Stimulated activated effector memory CD8-positive, alpha-beta T cell treated with anti-CD3 and anti-CD28 coated beads, Interleukin-12 subunit alpha, Interleukin-12 subunit beta, amount 100 ng/mL, for 72 hours (primary cell): Measurements from ENCODE around the gene PTPRN2.
A peak's percentile ranks its signal among the peaks of the same experiment; 100 is the strongest.
"Not testable (repeated sequence)": the region's sequence is repeated elsewhere in the genome, so short reads cannot be mapped to it uniquely, and the experiment has no call there.

Experiments
- ATAC-seq: fragments of 150-1000 bp; cut with Tn5 transposase; 2 replicates; pipeline ENCODE4 v1.10.0; 2021
- DNase-seq, 2 donors: peaks; one replicate each; pipeline ENCODE4 v3.0.0; 2021 to 2022; ENCODE audit warnings: low spot score in 2 of 2
- H3K27ac Mint-ChIP-seq: one replicate; pipeline ENCODE4 v1.8.0; 2022; ENCODE audit warnings: mild to moderate bottlenecking, mixed read lengths
- H3K36me3 Mint-ChIP-seq: one replicate; pipeline ENCODE4 v1.8.0; 2022; ENCODE audit warnings: mild to moderate bottlenecking, mixed read lengths
- H3K4me1 Mint-ChIP-seq: one replicate; pipeline ENCODE4 v1.8.0; 2022; ENCODE audit warnings: mixed read lengths
- H3K4me3 Mint-ChIP-seq: one replicate; pipeline ENCODE4 v1.8.0; 2022; ENCODE audit warnings: mild to moderate bottlenecking, mixed read lengths
- H3K9me3 Mint-ChIP-seq: one replicate; pipeline ENCODE4 v1.8.0; 2022; ENCODE audit warnings: mixed read lengths

PTPRN2 gene

DNA sequence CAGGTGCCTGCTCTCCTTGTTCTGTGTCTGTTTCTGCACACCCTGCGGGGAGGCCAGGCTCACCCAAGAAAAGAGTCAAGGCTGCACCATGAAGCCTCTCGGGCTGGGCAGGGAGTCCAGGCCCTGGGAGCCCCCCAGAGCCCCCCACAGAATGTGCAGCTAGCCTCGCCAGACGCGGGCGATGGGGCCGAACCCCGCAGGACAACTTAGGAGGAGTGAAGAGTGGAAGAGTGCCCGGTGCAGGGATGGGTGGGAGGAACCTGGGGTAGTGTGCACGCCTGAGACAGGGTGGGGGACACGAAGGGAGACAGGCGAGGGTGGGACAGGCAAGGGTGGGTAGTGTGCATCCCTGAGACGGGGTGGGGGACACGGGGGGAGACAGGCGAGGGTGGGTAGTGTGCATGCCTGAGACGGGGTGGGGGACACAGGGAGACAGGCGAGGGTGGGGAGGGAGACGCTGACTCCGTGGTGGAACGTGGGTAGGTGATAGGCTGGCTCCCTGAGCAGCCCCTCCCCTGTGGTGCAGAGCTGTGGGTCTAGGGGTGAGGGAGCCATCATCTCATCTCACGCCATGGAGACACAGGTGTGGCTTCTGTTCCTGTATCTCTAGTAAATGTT is 635.5 kb downstream of the PTPRN2 start:
- ATAC-seq (no peak), DNase-seq (no peak)
- Mint-ChIP-seq H3K36me3 (no peaks in the 10 kb centered on the region), H3K27ac (no peak overlapping the region), H3K4me3 (no peak overlapping the region), H3K9me3 (peaks cover 3% of the 10 kb centered on the region), H3K4me1 (no peaks in the 10 kb centered on the region)

DNA sequence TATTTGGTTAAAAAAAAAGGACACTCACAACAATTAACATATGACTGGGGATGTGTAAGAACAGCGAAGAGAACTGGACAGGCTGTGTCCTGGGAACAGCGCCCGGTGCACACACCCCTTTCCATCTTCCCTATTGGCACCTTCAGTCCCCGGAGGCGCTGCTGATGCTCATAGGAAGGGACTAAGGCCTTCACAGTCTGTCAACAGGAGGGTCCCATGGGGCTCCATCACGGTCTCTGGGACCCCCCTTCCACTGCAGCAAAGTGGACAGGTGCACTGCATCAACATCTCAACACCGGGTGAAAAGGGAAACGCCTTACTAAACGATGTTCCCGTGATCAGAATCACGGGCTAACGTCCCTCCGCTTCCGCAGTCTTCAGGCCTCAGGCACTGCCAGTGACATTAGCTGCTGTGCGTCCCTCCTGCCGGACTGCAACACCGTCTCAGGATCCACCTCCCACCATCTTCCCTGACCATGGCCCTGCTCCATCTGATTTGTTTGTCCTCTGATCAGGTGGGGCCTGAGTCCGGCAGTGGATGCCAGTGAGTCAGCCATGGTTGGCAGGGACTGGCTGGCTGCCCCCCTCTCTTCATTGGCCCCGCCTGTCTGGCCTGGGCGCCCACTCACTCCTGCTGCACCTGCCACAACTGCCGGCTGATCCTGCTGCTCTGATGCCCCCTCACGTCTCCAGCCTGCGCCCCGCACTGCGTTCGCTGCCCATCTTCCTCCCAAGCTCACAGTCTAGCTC is 636.1 kb downstream of the PTPRN2 start:
- no peak for ATAC-seq

DNA sequence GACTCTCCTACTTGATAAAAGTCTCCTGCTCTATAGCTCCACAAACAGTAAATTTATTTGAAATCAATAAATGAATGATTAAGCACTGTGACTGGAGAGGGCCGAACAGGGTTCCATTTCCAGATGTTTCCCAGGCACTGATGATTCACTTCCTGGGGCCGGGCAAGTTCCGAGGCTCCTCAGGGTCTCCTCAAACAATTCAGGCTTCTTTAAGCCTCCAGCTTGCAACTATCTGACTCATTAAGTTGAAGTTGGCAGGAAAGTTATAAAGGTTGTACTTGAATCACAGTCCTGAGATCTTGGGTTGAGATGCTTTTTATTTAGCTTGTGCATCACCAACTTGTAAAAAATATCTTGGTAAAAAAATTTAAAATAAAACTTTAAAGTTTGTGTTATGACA is 637.9 kb downstream of the PTPRN2 start:
- H3K4me3 Mint-ChIP-seq, result no peak overlapping the region
- no peaks in the 10 kb centered on the region for H3K36me3 Mint-ChIP-seq
- no peaks in the 10 kb centered on the region for H3K4me1 Mint-ChIP-seq

More for the DNA sequence above, 636.1 kb downstream of the PTPRN2 start:
- Mint-ChIP-seq H3K9me3 (peaks cover 3% of the 10 kb centered on the region), H3K4me3 (no peak overlapping the region), H3K36me3 (no peaks in the 10 kb centered on the region), H3K4me1 (no peaks in the 10 kb centered on the region), H3K27ac (no peak overlapping the region)
- no peak for DNase-seq

DNA sequence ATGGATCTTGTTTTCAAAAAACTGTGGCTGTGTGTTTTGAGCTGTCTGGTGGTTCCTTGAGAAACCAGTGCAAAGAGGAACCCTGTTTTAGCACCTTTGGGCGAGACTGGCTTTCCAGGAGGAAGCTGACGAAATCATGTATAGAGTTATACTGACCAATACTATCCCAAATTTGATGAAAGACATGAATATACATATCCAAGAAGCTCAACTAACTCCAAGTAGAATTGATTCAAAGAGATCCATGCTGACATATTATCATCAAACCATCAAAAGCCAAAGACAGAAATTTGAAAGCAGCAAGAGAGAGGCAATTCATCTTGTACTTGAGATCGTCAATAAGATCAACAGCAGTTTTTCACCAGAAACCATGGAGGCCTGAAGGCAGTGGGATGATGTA is 640.1 kb downstream of the PTPRN2 start:
- H3K9me3 Mint-ChIP-seq, result peaks cover 8% of the 10 kb centered on the region
- no peaks in the 10 kb centered on the region for H3K36me3 Mint-ChIP-seq
- H3K4me1 Mint-ChIP-seq, result no peaks in the 10 kb centered on the region
- ATAC-seq, result no peak
- DNase-seq, result no peak
- no peak overlapping the region for H3K4me3 Mint-ChIP-seq
- H3K27ac Mint-ChIP-seq, result no peak overlapping the region

More for the DNA sequence above, 637.9 kb downstream of the PTPRN2 start:
- DNase-seq (no peak), ATAC-seq (no peak)
- peaks cover 8% of the 10 kb centered on the region for H3K9me3 Mint-ChIP-seq
- H3K27ac Mint-ChIP-seq, result no peak overlapping the region

DNA sequence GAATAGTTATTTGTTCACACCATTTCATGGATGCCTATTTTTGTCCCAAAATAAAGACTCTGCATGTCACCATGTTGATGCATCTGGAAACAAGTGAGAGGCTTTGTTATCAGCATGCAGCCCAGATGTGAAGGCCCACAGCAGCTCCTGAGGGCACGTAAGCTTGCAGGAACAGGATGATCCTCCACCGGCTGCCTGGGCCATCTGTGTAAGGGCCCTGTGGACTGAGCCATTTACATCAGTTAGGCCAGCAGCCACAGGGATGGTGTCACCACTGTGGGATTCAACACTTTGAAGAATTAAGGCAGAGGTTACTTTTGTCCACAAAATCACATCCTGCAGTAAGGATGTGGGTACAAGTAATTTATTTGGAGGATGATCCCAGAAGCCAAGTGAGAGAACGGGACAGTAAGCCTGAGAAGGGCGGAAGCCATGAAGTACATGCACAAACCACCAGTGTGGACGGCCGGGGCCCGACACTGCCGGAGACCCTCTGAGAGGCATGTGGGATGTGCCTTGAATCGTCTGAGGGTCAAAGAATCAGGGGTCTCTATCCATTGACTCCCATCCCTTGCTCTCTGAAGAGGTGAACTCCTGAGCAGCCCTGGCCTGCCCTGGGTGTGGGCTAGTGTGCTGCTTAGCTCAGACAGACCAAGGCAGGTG is 641.1 kb downstream of the PTPRN2 start:
- H3K27ac Mint-ChIP-seq, result no peak overlapping the region
- DNase-seq (no peak), ATAC-seq (no peak)
- no peaks in the 10 kb centered on the region for H3K36me3 Mint-ChIP-seq
- no peak overlapping the region for H3K4me3 Mint-ChIP-seq
- H3K4me1 Mint-ChIP-seq, result no peaks in the 10 kb centered on the region
- H3K9me3 Mint-ChIP-seq, result peaks cover 8% of the 10 kb centered on the region

DNA sequence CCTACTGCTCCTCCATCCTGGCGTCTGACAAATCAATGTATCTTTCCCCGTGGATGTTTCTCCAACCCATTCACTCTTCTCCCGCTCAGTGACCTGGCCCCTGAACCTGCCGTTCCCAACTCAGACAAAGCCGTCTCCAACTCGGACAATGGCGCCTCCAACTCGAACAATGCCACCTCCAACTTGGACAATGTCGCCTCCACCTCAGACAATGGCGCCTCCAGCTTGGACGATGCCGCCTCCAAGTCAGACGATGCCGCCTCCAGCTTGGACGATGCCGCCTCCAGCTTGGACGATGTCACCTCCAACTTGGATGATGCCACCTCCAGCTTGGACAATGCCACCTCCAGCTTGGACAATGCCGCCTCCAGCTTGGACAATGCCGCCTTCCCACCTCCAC is 642.2 kb downstream of the PTPRN2 start:
- Mint-ChIP-seq H3K27ac (no peak overlapping the region), H3K9me3 (peaks cover 8% of the 10 kb centered on the region), H3K36me3 (no peaks in the 10 kb centered on the region), H3K4me3 (no peak overlapping the region), H3K4me1 (no peaks in the 10 kb centered on the region)
- no peak for ATAC-seq
- DNase-seq, result no peak

DNA sequence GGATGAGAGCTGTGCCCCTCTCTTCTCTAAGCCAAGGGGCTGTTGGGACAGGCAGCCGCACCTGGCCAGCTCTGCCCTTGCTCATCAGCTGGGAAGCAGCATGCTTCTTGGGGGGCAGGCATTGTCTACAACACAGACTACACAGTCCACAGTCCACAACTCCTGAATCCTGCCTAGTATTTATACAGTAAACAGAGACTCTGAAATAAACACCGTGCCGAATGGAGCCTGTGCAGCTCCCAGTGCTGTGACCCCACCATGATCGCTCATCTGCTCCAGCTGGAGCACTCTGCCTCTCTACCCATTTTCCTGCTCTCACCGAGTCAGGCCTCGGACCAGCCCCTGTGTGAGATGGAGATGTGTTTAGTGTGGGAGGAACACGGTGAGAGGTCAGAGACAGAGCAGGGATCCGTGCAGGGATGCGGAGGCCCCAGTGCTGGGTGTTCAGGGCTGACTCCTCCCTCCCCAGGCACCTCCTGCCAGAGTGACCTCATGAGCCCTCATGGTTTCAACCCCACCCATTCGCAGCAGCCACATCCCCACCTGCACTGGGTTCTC is 642.8 kb downstream of the PTPRN2 start:
- Mint-ChIP-seq H3K36me3 (no peaks in the 10 kb centered on the region), H3K4me1 (no peaks in the 10 kb centered on the region), H3K9me3 (peaks cover 8% of the 10 kb centered on the region), H3K27ac (no peak overlapping the region), H3K4me3 (no peak overlapping the region)
- DNase-seq, result no peak
- ATAC-seq, result no peak

DNA sequence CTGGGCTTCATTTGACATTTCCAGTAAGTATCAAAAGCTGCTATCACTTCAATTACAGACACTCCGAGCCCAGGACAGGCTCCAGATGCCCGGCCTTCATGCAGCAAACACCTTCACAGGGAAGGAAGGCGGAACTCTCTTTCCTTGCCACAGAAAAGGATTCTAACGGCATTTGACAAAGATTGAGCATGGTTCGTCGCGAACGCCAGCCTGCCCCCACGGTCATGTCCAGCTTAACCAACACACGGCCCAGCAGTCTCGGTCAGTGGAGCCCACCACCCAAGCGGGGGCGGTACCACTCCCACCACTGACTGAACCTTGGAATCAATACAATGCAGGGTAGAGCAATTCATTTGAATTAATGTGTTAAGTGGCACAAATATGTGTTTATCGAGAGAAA is 643.6 kb downstream of the PTPRN2 start:
- no peak overlapping the region for H3K27ac Mint-ChIP-seq
- no peaks in the 10 kb centered on the region for H3K4me1 Mint-ChIP-seq
- H3K9me3 Mint-ChIP-seq, result peaks cover 8% of the 10 kb centered on the region
- no peak overlapping the region for H3K4me3 Mint-ChIP-seq
- H3K36me3 Mint-ChIP-seq, result no peaks in the 10 kb centered on the region
- ATAC-seq, result no peak
- DNase-seq, result no peak

DNA sequence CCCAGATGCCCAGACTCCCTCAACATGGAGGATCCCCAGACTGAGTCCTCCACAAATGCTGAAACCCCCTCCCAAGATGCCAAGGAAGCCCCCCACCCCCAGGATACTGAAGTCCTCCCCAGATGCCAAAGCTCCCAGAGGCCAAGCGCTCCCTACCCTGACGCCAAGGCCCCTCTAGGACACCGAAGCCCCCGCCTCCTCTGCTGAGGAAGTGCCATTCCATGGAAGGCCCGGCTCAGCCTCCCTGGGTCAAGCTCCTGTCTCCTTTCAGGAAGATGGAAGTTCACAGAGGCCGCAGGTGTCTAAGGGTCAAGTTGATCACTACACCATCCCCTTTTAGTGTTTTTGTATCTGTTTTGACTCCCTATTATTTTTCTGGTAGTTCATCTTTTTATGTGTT is 644.1 kb downstream of the PTPRN2 start:
- ATAC-seq (no peak), DNase-seq (no peak)
- Mint-ChIP-seq H3K36me3 (no peaks in the 10 kb centered on the region), H3K27ac (no peak overlapping the region), H3K4me3 (no peak overlapping the region), H3K9me3 (peaks cover 8% of the 10 kb centered on the region), H3K4me1 (no peaks in the 10 kb centered on the region)

DNA sequence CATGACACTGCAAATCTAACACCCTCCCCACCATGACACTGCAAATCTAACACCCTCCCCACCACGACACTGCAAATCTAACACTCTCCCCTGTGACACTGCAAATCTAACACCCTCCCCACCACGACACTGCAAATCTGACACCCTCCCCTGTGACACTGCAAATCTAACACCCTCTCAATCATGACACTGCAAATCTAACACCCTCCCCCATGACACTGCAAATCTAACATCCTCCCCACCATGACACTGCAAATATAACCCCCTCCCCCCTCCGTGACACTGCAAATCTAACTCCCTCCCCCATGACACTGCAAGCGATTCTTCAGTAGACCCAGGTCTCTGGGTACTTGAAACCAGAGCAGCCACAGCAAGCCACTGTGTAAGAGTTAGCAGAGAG is 646.4 kb downstream of the PTPRN2 start:
- H3K9me3 Mint-ChIP-seq, result peaks cover 6% of the 10 kb centered on the region
- ATAC-seq (no peak), DNase-seq (no peak)
- H3K4me3 Mint-ChIP-seq, result no peak overlapping the region
- no peak overlapping the region for H3K27ac Mint-ChIP-seq
- no peaks in the 10 kb centered on the region for H3K36me3 Mint-ChIP-seq
- no peaks in the 10 kb centered on the region for H3K4me1 Mint-ChIP-seq

DNA sequence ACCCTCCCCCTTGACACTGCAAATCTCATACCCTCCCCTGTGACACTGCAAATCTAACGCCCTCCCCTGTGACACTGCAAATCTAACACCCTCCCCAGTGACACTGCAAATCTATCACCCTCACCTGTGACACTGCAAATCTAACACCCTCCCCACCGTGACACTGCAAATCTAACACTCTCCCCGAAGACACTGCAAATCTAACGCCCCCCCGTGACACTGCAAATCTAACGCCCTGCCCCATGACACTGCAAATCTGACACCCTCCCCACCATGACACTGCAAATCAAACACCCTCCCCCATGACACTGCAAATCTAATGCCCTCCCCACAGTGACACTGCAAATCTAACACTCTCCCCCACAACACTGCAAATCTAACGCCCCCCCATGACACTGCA is 647.1 kb downstream of the PTPRN2 start:
- H3K27ac Mint-ChIP-seq, result no peak overlapping the region
- no peak for ATAC-seq
- no peak overlapping the region for H3K4me3 Mint-ChIP-seq
- no peaks in the 10 kb centered on the region for H3K36me3 Mint-ChIP-seq
- no peaks in the 10 kb centered on the region for H3K4me1 Mint-ChIP-seq
- peaks cover 3% of the 10 kb centered on the region for H3K9me3 Mint-ChIP-seq
- DNase-seq, result no peak

DNA sequence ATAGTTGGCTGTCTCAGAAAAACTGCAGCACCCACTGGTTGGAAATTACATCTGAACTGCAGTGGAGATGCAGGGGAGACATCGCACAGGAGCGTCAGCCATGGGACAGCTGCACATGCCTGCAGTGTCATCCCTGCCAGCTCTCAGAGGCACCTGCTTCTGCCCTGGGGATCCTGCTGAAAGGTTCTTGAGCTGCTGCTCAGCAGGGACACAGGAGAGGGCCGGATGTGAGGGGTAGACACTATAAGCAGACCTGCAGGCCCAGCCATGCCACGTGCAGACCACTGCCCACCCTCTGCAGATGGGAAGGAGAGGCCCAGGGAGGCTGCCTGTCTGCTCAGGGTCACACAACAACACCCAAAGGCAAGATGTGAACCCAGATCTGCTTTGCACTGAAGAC is 649.4 kb downstream of the PTPRN2 start:
- H3K9me3 Mint-ChIP-seq, result peaks cover 4% of the 10 kb centered on the region
- no peaks in the 10 kb centered on the region for H3K36me3 Mint-ChIP-seq
- no peak overlapping the region for H3K27ac Mint-ChIP-seq
- DNase-seq, result no peak
- no peak for ATAC-seq
- H3K4me1 Mint-ChIP-seq, result no peaks in the 10 kb centered on the region
- H3K4me3 Mint-ChIP-seq, result no peak overlapping the region

DNA sequence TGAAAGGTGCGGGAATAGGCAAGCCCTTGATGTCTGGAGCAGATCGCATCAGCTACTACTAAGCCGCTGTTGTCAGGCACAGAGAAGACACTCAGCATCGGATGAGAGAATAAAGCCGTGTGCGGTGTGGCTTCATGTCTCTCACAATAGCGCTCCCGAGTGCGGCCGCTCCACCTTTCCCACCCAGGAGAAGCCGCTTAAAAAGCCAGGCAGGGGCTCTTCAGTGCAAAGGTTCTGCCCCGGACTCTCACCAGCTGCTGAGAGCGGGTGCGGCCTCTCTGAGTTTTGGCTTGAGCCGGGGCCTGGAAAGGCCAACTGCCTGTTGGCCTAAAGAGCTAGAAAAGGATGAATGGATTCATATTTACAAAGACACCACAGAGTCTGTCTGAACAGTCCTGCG is 650.2 kb downstream of the PTPRN2 start:
- Mint-ChIP-seq H3K4me3 (no peak overlapping the region), H3K36me3 (peaks cover 8% of the 10 kb centered on the region), H3K4me1 (peaks cover 6% of the 10 kb centered on the region), H3K27ac (no peak overlapping the region), H3K9me3 (peaks cover 9% of the 10 kb centered on the region)
- no peak for DNase-seq
- no peak for ATAC-seq

DNA sequence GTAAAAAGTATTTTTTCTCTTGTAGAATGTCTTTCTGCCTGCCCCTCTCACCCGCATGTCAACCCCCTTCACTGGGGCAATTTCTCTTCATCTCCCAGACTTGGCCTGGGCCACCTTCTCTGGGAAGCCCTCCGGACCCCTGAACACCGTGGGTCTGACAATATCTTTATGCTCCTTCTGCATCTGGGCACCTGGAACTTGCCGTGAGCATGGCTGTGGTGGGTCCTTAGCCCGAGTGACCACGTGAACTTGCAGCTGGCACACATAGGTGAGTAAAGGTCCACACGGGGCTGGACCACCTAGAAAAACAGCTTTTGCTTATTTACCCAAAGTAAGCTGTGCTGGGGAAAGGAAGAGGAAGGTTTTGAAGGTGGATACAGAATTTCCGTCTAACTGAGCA is 650.6 kb downstream of the PTPRN2 start:
- Mint-ChIP-seq H3K27ac (no peak overlapping the region), H3K36me3 (peaks cover 11% of the 10 kb centered on the region), H3K9me3 (peaks cover 13% of the 10 kb centered on the region), H3K4me1 (peaks cover 9% of the 10 kb centered on the region), H3K4me3 (no peak overlapping the region)
- DNase-seq (no peak), ATAC-seq (no peak)

DNA sequence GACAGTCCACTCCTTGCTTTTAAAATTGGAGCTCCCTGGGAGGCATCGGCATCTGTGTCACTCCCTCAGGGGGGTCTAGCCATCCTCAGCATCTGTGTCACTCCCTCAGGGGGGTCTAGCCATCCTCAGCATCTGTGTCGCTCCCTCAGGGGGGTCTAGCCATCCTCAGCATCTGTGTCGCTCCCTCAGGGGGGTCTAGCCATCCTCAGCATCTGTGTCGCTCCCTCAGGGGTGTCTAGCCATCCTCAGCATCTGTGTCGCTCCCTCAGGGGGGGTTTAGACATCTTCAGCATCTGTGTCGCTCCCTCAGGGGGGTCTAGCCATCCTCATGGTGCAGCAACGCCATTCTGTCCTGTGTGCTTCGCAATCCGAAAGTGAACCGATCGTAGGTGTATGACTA is 651.9 kb downstream of the PTPRN2 start:
- peaks cover 17% of the 10 kb centered on the region for H3K36me3 Mint-ChIP-seq
- H3K4me3 Mint-ChIP-seq, H3K4me1 Mint-ChIP-seq, DNase-seq, ATAC-seq: not testable (repeated sequence)
- peaks cover 15% of the 10 kb centered on the region for H3K9me3 Mint-ChIP-seq
- peak overlapping the region; percentile 36 for H3K27ac Mint-ChIP-seq
